NK-92 (cell line): ENCODE measurements around the gene DUOXA2.
"Not testable (repeated sequence)": the region's sequence is repeated elsewhere in the genome, so short reads cannot be mapped to it uniquely, and the experiment has no call there.

Experiments
- DNase-seq: peaks from one replicate; lab custom pipeline; 2025; ENCODE audit not compliant: unreplicated experiment; lab: John Stamatoyannopoulos, UW

DUOXA2 gene

GRCh38 chr15:45094358-45094730 is 19.8 kb upstream of the DUOXA2 start:
- no peak for DNase-seq

- DNase-seq = no peak
Observed at GRCh38 chr15:45095661-45096060, 18.5 kb upstream of the DUOXA2 start.

GRCh38 chr15:45097466-45097865 is 16.7 kb upstream of the DUOXA2 start:
- DNase-seq = no peak

GRCh38 chr15:45099549-45100165 is 14.5 kb upstream of the DUOXA2 start:
- no peak for DNase-seq

- DNase-seq = no peak
Observed at GRCh38 chr15:45100884-45101625, 13.1 kb upstream of the DUOXA2 start.

- no peak for DNase-seq
Observed at GRCh38 chr15:45101749-45102148, 12.4 kb upstream of the DUOXA2 start.

- DNase-seq = no peak
Observed at GRCh38 chr15:45102226-45102625, 11.9 kb upstream of the DUOXA2 start.

GRCh38 chr15:45104170-45104569 is 10.0 kb upstream of the DUOXA2 start:
- not testable (repeated sequence) for DNase-seq

- DNase-seq = no peak
Observed at GRCh38 chr15:45105586-45105985, 8.5 kb upstream of the DUOXA2 start.

GRCh38 chr15:45106002-45106790 is 7.9 kb upstream of the DUOXA2 start:
- no peak for DNase-seq

GRCh38 chr15:45107941-45108630 is 6.0 kb upstream of the DUOXA2 start:
- DNase-seq = no peak

GRCh38 chr15:45110256-45110820 is 3.8 kb upstream of the DUOXA2 start:
- no peak for DNase-seq

GRCh38 chr15:45111390-45112142 is 2.6 kb upstream of the DUOXA2 start:
- DNase-seq = no peak

GRCh38 chr15:45112143-45112590 is 2.0 kb upstream of the DUOXA2 start:
- no peak for DNase-seq

GRCh38 chr15:45112591-45113379 is 1.3 kb upstream of the DUOXA2 start:
- no peak for DNase-seq

GRCh38 chr15:45113380-45113990 is 641 bp upstream of the DUOXA2 start:
- no peak for DNase-seq

GRCh38 chr15:45114751-45115085 is 592 bp downstream of the DUOXA2 start:
- no peak for DNase-seq

GRCh38 chr15:45115312-45115820 is 1.2 kb downstream of the DUOXA2 start:
- no peak for DNase-seq

- no peak for DNase-seq
Observed at GRCh38 chr15:45116006-45116481, 1.9 kb downstream of the DUOXA2 start.
